ENCODE results near the gene ARHGAP32.

The ARHGAP32 gene

GRCh38 chr11:129042503-129042902 lies 149.6 kb downstream of the ARHGAP32 start:
- Histone ChIP-seq H3K9me3 (no peaks in the 10 kb centered on the region), H3K27me3 (no peaks in the 10 kb centered on the region), H3K4me1 (no peaks in the 10 kb centered on the region), H3K4me3 (ENCODE audit: low read depth, low read length) (no peak overlapping the region), H3K36me3 (no peaks in the 10 kb centered on the region)
- no peak for TF ChIP-seq CTCF (IDR thresholded peaks at IDR 0.05; ENCODE audit: low read depth, low read length)
- DNase-seq = no peak

GRCh38 chr11:129041611-129042018 lies 150.5 kb downstream of the ARHGAP32 start:
- Histone ChIP-seq H3K4me1 (no peaks in the 10 kb centered on the region), H3K27me3 (no peaks in the 10 kb centered on the region), H3K36me3 (no peaks in the 10 kb centered on the region), H3K9me3 (no peaks in the 10 kb centered on the region), H3K4me3 (ENCODE audit: low read depth, low read length) (no peak overlapping the region)
- DNase-seq = no peak
- TF ChIP-seq CTCF (IDR thresholded peaks at IDR 0.05; ENCODE audit: low read depth, low read length) = no peak

GRCh38 chr11:129040934-129041333 lies 151.2 kb downstream of the ARHGAP32 start:
- no peak for DNase-seq
- Histone ChIP-seq H3K9me3 (no peaks in the 10 kb centered on the region), H3K27me3 (no peaks in the 10 kb centered on the region), H3K4me1 (no peaks in the 10 kb centered on the region), H3K4me3 (ENCODE audit: low read depth, low read length) (no peak overlapping the region), H3K36me3 (no peaks in the 10 kb centered on the region)
- TF ChIP-seq CTCF (IDR thresholded peaks at IDR 0.05; ENCODE audit: low read depth, low read length) = no peak

GRCh38 chr11:129035244-129035643 lies 156.9 kb downstream of the ARHGAP32 start:
- Histone ChIP-seq H3K9me3 (no peaks in the 10 kb centered on the region), H3K36me3 (no peaks in the 10 kb centered on the region), H3K27me3 (no peaks in the 10 kb centered on the region), H3K4me3 (ENCODE audit: low read depth, low read length) (no peak overlapping the region), H3K4me1 (no peaks in the 10 kb centered on the region)
- DNase-seq = no peak
- no peak for TF ChIP-seq CTCF (IDR thresholded peaks at IDR 0.05; ENCODE audit: low read depth, low read length)

GRCh38 chr11:129034001-129034400 lies 158.1 kb downstream of the ARHGAP32 start:
- Histone ChIP-seq H3K9me3 (no peaks in the 10 kb centered on the region), H3K4me1 (no peaks in the 10 kb centered on the region), H3K27me3 (no peaks in the 10 kb centered on the region), H3K4me3 (ENCODE audit: low read depth, low read length) (no peak overlapping the region), H3K36me3 (no peaks in the 10 kb centered on the region)
- no peak for DNase-seq
- no peak for TF ChIP-seq CTCF (IDR thresholded peaks at IDR 0.05; ENCODE audit: low read depth, low read length)

- Histone ChIP-seq H3K9me3 (no peaks in the 10 kb centered on the region), H3K27me3 (no peaks in the 10 kb centered on the region), H3K4me1 (no peaks in the 10 kb centered on the region), H3K36me3 (no peaks in the 10 kb centered on the region), H3K4me3 (ENCODE audit: low read depth, low read length) (no peak overlapping the region)
- TF ChIP-seq CTCF (IDR thresholded peaks at IDR 0.05; ENCODE audit: low read depth, low read length) = no peak
- DNase-seq = no peak
Observed at GRCh38 chr11:129023968-129024676, 168.0 kb downstream of the ARHGAP32 start.

Data from BE2C (cell line).